ENCODE measurements around the gene LPP. TPM values are rescaled to one million over a fixed set of nuclear protein-coding genes. Genes with fewer than 3 reads are reported as not detected.

The LPP gene
- total RNA-seq, 1 experiment from 2014 or later, result 120 TPM

DNA sequence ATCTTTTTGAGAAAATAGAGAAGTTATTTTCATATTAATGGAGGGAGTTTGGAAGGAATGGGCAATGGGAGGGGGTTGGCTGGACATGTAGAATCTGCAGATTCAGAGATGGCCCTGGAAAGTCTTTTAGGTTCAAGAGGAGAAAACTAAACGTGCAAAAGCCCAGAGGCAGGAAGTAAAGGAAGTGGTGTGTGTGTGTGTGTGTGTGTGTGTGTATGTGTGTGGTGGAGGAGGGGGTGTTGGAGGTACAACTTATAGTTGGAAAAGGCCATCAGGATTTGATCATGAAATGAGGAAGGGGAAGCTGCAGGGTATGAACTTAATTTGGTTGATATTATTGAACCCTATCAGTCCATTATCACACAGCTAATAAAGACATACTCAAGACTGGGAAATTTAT is 5.6 kb upstream of the LPP start:
- H3K9me3 Mint-ChIP-seq (ENCODE audit: unreplicated experiment), result peaks cover 11% of the 10 kb centered on the region
- TF ChIP-seq, protein P1, sequence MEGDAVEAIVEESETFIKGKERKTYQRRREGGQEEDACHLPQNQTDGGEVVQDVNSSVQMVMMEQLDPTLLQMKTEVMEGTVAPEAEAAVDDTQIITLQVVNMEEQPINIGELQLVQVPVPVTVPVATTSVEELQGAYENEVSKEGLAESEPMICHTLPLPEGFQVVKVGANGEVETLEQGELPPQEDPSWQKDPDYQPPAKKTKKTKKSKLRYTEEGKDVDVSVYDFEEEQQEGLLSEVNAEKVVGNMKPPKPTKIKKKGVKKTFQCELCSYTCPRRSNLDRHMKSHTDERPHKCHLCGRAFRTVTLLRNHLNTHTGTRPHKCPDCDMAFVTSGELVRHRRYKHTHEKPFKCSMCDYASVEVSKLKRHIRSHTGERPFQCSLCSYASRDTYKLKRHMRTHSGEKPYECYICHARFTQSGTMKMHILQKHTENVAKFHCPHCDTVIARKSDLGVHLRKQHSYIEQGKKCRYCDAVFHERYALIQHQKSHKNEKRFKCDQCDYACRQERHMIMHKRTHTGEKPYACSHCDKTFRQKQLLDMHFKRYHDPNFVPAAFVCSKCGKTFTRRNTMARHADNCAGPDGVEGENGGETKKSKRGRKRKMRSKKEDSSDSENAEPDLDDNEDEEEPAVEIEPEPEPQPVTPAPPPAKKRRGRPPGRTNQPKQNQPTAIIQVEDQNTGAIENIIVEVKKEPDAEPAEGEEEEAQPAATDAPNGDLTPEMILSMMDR (IDR thresholded peaks at IDR 0.05; ENCODE audit: insufficient read depth in 1 of 2, low read depth in 1 of 2, low read length in 1 of 2, severe bottlenecking in 1 of 2, unreplicated experiment in 1 of 2), result no peak
- H3K4me1 Mint-ChIP-seq (ENCODE audit: low read depth, unreplicated experiment), result peaks cover 7% of the 10 kb centered on the region
- no peaks in the 10 kb centered on the region for H3K36me3 Mint-ChIP-seq (ENCODE audit: insufficient read depth, unreplicated experiment)
- peak overlapping the region; percentile 2 for H3K27ac Mint-ChIP-seq (ENCODE audit: unreplicated experiment)
- no peaks in the 10 kb centered on the region for H3K36me3 ChIP-seq (ENCODE audit: control insufficient read depth, insufficient read depth, low read length)
- POLR2A ChIA-PET, result no interaction called here
- H3K4me3 ChIP-seq (ENCODE audit: low read depth, low read length), result no peak overlapping the region
- CTCF ChIA-PET, result no interaction called here
- peaks cover 31% of the 10 kb centered on the region for H3K4me1 ChIP-seq
- H3K4me3 Mint-ChIP-seq (ENCODE audit: unreplicated experiment), result no peak overlapping the region
- BruUV-seq (replicated peaks), result no TSS peak
- H3K27me3 Mint-ChIP-seq (ENCODE audit: insufficient read depth, unreplicated experiment), result no peaks in the 10 kb centered on the region
- intact Hi-C loops (cut with micrococcal nuclease; ENCODE audit: unreplicated experiment), result no loop called here
- no peaks in the 10 kb centered on the region for H3K27me3 ChIP-seq (replicated peaks; ENCODE audit: control insufficient read depth, insufficient read depth, low read length)
- no peak for DNase-seq
- no peaks in the 10 kb centered on the region for H3K9me3 ChIP-seq

DNA sequence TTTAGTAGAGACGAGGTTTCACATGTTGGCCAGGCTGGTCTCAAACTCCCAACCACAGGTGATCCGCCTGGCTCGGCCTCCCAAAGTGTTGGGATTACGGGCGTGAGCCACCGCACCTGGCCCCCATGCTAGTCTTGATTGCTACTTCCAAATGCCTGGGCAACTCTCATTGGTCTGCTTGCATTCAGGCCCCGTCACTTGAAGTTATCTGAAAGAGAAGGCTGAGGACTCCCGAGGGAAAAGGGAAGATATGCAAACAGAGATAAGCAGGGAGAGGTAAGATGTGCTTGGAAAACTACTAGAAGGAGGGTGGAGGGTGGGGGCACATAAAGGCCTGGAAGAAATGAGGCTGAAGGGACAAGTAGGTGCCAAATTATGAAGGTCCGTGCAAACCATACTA is 4.4 kb upstream of the LPP start:
- Mint-ChIP-seq H3K27me3 (ENCODE audit: insufficient read depth, unreplicated experiment) (no peaks in the 10 kb centered on the region), H3K4me1 (ENCODE audit: low read depth, unreplicated experiment) (peaks cover 9% of the 10 kb centered on the region), H3K36me3 (ENCODE audit: insufficient read depth, unreplicated experiment) (no peaks in the 10 kb centered on the region), H3K9me3 (ENCODE audit: unreplicated experiment) (peaks cover 11% of the 10 kb centered on the region), H3K4me3 (ENCODE audit: unreplicated experiment) (no peak overlapping the region), H3K27ac (ENCODE audit: unreplicated experiment) (no peak overlapping the region)
- ChIA-PET CTCF (interaction anchor here (0.7 kb wide), 1 partner anchor 1426 kb away, joined by 3 read pairs; no protein-coding TSS in a partner anchor), POLR2A (no interaction called here)
- intact Hi-C loops (cut with micrococcal nuclease; ENCODE audit: unreplicated experiment), result no loop called here
- TF ChIP-seq, protein P1 (IDR thresholded peaks at IDR 0.05; ENCODE audit: insufficient read depth in 1 of 2, low read depth in 1 of 2, low read length in 1 of 2, severe bottlenecking in 1 of 2, unreplicated experiment in 1 of 2), result no peak
- Histone ChIP-seq H3K4me3 (ENCODE audit: low read depth, low read length) (no peak overlapping the region), H3K4me1 (peaks cover 31% of the 10 kb centered on the region), H3K9me3 (no peaks in the 10 kb centered on the region), H3K27me3 (replicated peaks; ENCODE audit: control insufficient read depth, insufficient read depth, low read length) (no peaks in the 10 kb centered on the region), H3K36me3 (ENCODE audit: control insufficient read depth, insufficient read depth, low read length) (no peaks in the 10 kb centered on the region)
- DNase-seq, result no peak
- no TSS peak for BruUV-seq (replicated peaks)

DNA sequence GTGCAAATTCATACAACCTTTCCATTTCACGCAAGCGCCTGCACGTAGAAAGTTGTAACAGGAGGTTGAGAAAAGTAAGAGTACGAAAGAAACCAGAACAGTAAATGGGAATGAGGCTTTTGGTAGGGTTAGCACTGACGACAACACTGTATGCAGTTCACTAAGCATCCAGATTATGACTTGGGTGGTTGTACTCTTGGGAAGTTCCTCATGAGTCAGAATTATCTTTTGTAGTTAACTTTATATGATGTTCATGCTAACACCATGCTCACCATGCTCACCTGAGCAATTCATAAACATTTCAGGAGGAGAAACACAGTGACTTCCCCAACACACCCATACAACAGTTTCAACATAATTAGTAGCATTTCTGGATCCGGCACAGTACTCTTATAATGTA is 3.0 kb upstream of the LPP start:
- intact Hi-C loops (cut with micrococcal nuclease; ENCODE audit: unreplicated experiment), result loop anchor here (10.0 kb wide), 2 partner anchors 134 to 804 kb away; no protein-coding TSS in a partner anchor
- POLR2A ChIA-PET, result interaction anchor here (0.6 to 0.9 kb wide), 6 partner anchors 36 to 406 kb away, joined by 3 to 6 read pairs (median 4); partner anchors contain the start of gene BCL6
- TF ChIP-seq, protein P1 (IDR thresholded peaks at IDR 0.05; ENCODE audit: insufficient read depth in 1 of 2, low read depth in 1 of 2, low read length in 1 of 2, severe bottlenecking in 1 of 2, unreplicated experiment in 1 of 2), result no peak
- H3K9me3 ChIP-seq, result no peaks in the 10 kb centered on the region
- no peaks in the 10 kb centered on the region for H3K27me3 Mint-ChIP-seq (ENCODE audit: insufficient read depth, unreplicated experiment)
- H3K27ac Mint-ChIP-seq (ENCODE audit: unreplicated experiment), result no peak overlapping the region
- no peaks in the 10 kb centered on the region for H3K36me3 Mint-ChIP-seq (ENCODE audit: insufficient read depth, unreplicated experiment)
- no peaks in the 10 kb centered on the region for H3K27me3 ChIP-seq (replicated peaks; ENCODE audit: control insufficient read depth, insufficient read depth, low read length)
- H3K4me1 Mint-ChIP-seq (ENCODE audit: low read depth, unreplicated experiment), result peaks cover 21% of the 10 kb centered on the region
- CTCF ChIA-PET, result interaction anchor here (0.6 to 1.0 kb wide), 2 partner anchors 99 to 404 kb away, joined by 5 to 6 read pairs; no protein-coding TSS in a partner anchor
- DNase-seq, result no peak
- H3K4me1 ChIP-seq, result peaks cover 41% of the 10 kb centered on the region
- BruUV-seq (replicated peaks), result no TSS peak
- peaks cover 11% of the 10 kb centered on the region for H3K9me3 Mint-ChIP-seq (ENCODE audit: unreplicated experiment)
- H3K36me3 ChIP-seq (ENCODE audit: control insufficient read depth, insufficient read depth, low read length), result no peaks in the 10 kb centered on the region
- no peak overlapping the region for H3K4me3 Mint-ChIP-seq (ENCODE audit: unreplicated experiment)
- no peak overlapping the region for H3K4me3 ChIP-seq (ENCODE audit: low read depth, low read length)

Data from Caco-2 (cell line).